ENCODE data around the gene FOXA3. TPM values are rescaled to one million over a fixed set of nuclear protein-coding genes. Genes with fewer than 3 reads are reported as not detected.

FOXA3 gene
- total and polyA plus RNA-seq, 2 of the 4 experiments (the other 2 are of a cell fraction), result not detected

DNA sequence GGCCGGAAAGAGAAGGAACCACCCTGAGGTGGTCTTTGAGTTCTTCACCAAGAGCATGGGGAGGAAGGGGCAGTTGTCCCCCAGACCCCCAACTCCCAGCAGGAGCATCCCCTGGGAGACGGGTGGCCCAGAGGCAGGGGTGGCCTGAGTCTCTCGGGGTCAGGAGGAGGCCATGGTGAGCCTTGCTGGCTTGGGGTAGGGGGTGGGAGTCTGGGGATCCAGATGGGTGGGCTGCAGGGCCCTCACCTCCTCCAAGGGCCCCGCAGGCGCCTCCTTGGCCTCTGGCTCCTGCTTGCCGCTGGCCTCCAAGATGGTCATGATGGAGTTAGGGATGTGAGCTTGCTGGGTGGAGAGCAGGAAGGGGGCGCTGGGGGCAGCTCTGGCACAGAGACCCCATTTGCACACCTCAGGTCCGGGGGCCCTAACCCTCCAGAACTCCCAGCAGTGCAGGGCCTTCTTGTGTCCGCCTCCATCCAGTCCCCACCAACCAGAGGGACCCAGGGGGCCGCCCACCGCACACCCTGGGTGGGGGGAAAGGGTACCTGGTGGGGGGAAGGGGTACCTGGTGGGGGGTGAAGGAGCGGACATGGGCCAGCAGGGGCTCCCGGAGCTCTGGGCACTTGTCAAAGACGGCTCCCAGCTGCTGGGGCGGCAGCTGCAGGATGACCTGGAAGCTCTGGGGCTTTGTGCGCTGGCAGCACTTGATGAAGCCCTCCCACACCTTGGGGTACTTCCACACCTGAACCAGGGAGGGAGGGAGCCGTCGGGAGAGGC, 47.7 kb upstream of the FOXA3 start (continued):
- no peak for TF ChIP-seq FOS (IDR thresholded peaks at IDR 0.05; ENCODE audit: low read depth, low read length)
- no peak for TF ChIP-seq CHD1 (IDR thresholded peaks at IDR 0.05; ENCODE audit: low read depth, low read length)

- Histone ChIP-seq H3K9me3 (ENCODE audit: control insufficient read depth, insufficient read depth, low read length) (no peaks in the 10 kb centered on the region), H3K23ac (ENCODE audit: low read depth, low read length) (0 out of 2 replicates have a peak overlapping the region, but pooled peaks have one; percentile 13), H3K4me1 (ENCODE audit: control insufficient read depth, insufficient read depth, low read length) (no peaks in the 10 kb centered on the region), H4K20me1 (ENCODE audit: insufficient read depth, low read length) (peaks cover 9% of the 10 kb centered on the region), H2AK9ac (replicated peaks; ENCODE audit: low read depth, low read length, poor library complexity) (peak overlapping the region; percentile 11), H3K14ac (replicated peaks; ENCODE audit: low read depth, low read length) (no peak overlapping the region), H2BK120ac (ENCODE audit: low read depth, low read length) (no peak overlapping the region), H4K91ac (ENCODE audit: insufficient read depth, low read depth, low read length) (no peak overlapping the region), H3K4ac (ENCODE audit: low read depth, low read length) (peak overlapping the region; percentile 25; the same call in 1 of the 2 replicates), H2BK15ac (ENCODE audit: low read depth, low read length) (no peak overlapping the region), H3K56ac (ENCODE audit: extremely low read depth, insufficient read depth, low read length) (no peak overlapping the region), H3K18ac (ENCODE audit: low read depth, low read length) (no peak overlapping the region), H2AFZ (replicated peaks; ENCODE audit: low read length, poor library complexity) (no peak overlapping the region), H3K27ac (ENCODE audit: insufficient read depth, low read length) (no peak overlapping the region), H3K9ac (ENCODE audit: low read depth, low read length) (no peak overlapping the region), H3K36me3 (ENCODE audit: control insufficient read depth, insufficient read depth, low read length) (peaks cover 32% of the 10 kb centered on the region), H3K9me1 (ENCODE audit: insufficient read depth, low read length) (no peaks in the 10 kb centered on the region), H3K27me3 (ENCODE audit: control insufficient read depth, insufficient read depth, low read length) (no peaks in the 10 kb centered on the region), H2BK20ac (ENCODE audit: low read depth, low read length) (no peak overlapping the region), H4K8ac (ENCODE audit: low read depth in 2 of 2, low read length in 2 of 2) (peak overlapping the region in 1 of 2 experiments; percentile 36; a peak in 1 of 4 replicates), H3K4me2 (ENCODE audit: low read depth, low read length) (no peak overlapping the region), H3K79me1 (ENCODE audit: low read depth in 1 of 2, low read length in 2 of 2) (no peaks in the 10 kb centered on the region; a peak in 1 of 4 replicates), H2AK5ac (ENCODE audit: low read depth, low read length) (0 out of 2 replicates have a peak overlapping the region, but pooled peaks have one; percentile 23), H4K5ac (ENCODE audit: low read depth, low read length) (no peak overlapping the region), H2BK5ac (ENCODE audit: low read depth, low read length, poor library complexity, severe bottlenecking) (no peak overlapping the region), H3K4me3 (ENCODE audit: insufficient read depth, low read depth, low read length) (no peak overlapping the region)
- peak; percentile 97 for ATAC-seq (ENCODE audit: low read depth)
- 53% methylated on average over 4 of the region's 24 CpGs; no CpG with 5 or more reads in 1 of the 2 experiments for WGBS, 2 experiments (ENCODE audit: extremely low coverage in 2 of 2, insufficient read length in 1 of 2)
- intact Hi-C loops (cut with micrococcal nuclease), result no loop called here
- DNase-seq, result peak; percentile 90
- ChIA-PET CTCF (interaction anchor here (0.5 to 1.6 kb wide), 10 partner anchors 9 to 1517 kb away, joined by 3 to 7 read pairs (median 4); partner anchors contain the start of genes SIX5 and SNRPD2), POLR2A (ENCODE audit: unreplicated experiment) (interaction anchor here (0.6 kb wide), 1 partner anchor 35 kb away, joined by 14 read pairs; the partner anchor contains the start of gene DMPK)
- no TSS peak for BruUV-seq (replicated peaks)
- in situ Hi-C loops (cut with MboI; ENCODE audit: low sequenced_read_pairs), result no loop called here
- dilution Hi-C loops (cut with HindIII; ENCODE audit: low sequenced_read_pairs, unreplicated experiment), result no loop called here
- TF ChIP-seq RAD21 (IDR thresholded peaks at IDR 0.05; ENCODE audit: low read length) (peak; percentile 68), MAZ (IDR thresholded peaks at IDR 0.05; ENCODE audit: borderline replicate concordance, low read depth, low read length) (no peak), CHD1 (IDR thresholded peaks at IDR 0.05; ENCODE audit: low read depth, low read length) (no peak), CEBPB (IDR thresholded peaks at IDR 0.05; ENCODE audit: low read depth, low read length) (no peak), RCOR1 (IDR thresholded peaks at IDR 0.05; ENCODE audit: insufficient replicate concordance, low read length) (no peak), BHLHE40 (IDR thresholded peaks at IDR 0.05; ENCODE audit: low read depth, low read length) (peak; percentile 80), USF2 (IDR thresholded peaks at IDR 0.05; ENCODE audit: low read depth, low read length) (peak; percentile 91), RFX5 (IDR thresholded peaks at IDR 0.05; ENCODE audit: low read depth, low read length) (no peak), NFE2L2 (IDR thresholded peaks at IDR 0.05; ENCODE audit: low read depth, low read length) (no peak), MAFK (IDR thresholded peaks at IDR 0.05; ENCODE audit: low read depth, low read length) (no peak), FOS (IDR thresholded peaks at IDR 0.05; ENCODE audit: low read depth, low read length) (no peak), ELK1 (IDR thresholded peaks at IDR 0.05; ENCODE audit: borderline replicate concordance, low read depth, low read length) (no peak)
Measured at GRCh38 chr19:45817010-45817724, 47.0 kb upstream of the FOXA3 start.

Data from IMR-90 (cell line).